Activated naive CD4-positive, alpha-beta T cell treated with anti-CD3 and anti-CD28 coated beads, Interleukin-2, amount 50 U/mL, for 72 hours (primary cell): ENCODE measurements around the gene CYP39A1. TPM values are rescaled to one million over a fixed set of nuclear protein-coding genes. Genes with fewer than 3 reads are reported as not detected.

ENCODE experiments used
- ATAC-seq, 2 donors: fragments of 150-1000 bp; cut with Tn5 transposase; 2 replicates each; pipeline ENCODE4 v1.10.0; 2021; ENCODE audit warnings: mild to moderate bottlenecking in 2 of 2, moderate library complexity in 2 of 2
- DNase-seq, 2 donors: peaks; one replicate each; pipeline ENCODE4 v3.0.0; 2021 to 2022; ENCODE audit warnings: low spot score in 2 of 2
- H3K27ac Mint-ChIP-seq, 2 donors: one replicate each; pipeline ENCODE4 v1.8.0; 2022; ENCODE audit warnings: mild to moderate bottlenecking in 2 of 2, mixed read lengths in 2 of 2
- H3K36me3 Mint-ChIP-seq, 2 donors: one replicate each; pipeline ENCODE4 v1.8.0; 2022; ENCODE audit warnings: mixed read lengths in 2 of 2
- H3K9me3 Mint-ChIP-seq, 2 donors: one replicate each; pipeline ENCODE4 v1.8.0; 2022; ENCODE audit warnings: mixed read lengths in 2 of 2
- total RNA-seq, 2 donors: library from RNA; stranded (reverse); gene quantifications; one replicate each; pipeline ENCODE4 v1.2.3, GENCODE V29; 2022

Gene CYP39A1
- total RNA-seq, 2 donors from 2014 or later: not detected

GRCh38 chr6:46565531-46565930 lies 87.1 kb downstream of the CYP39A1 start:
- Mint-ChIP-seq H3K9me3 (peaks cover 3 to 10% of the 10 kb centered on the region in 2 donors), H3K27ac (no peak overlapping the region), H3K36me3 (no peaks in the 10 kb centered on the region)
- ATAC-seq (no peak), DNase-seq (no peak)

- ATAC-seq (no peak), DNase-seq (no peak)
- H3K9me3 Mint-ChIP-seq: peaks cover 3 to 10% of the 10 kb centered on the region in 2 donors
- no peaks in the 10 kb centered on the region for H3K36me3 Mint-ChIP-seq
- no peak overlapping the region for H3K27ac Mint-ChIP-seq
Observed at GRCh38 chr6:46563924-46564323, 88.7 kb downstream of the CYP39A1 start.

DNA sequence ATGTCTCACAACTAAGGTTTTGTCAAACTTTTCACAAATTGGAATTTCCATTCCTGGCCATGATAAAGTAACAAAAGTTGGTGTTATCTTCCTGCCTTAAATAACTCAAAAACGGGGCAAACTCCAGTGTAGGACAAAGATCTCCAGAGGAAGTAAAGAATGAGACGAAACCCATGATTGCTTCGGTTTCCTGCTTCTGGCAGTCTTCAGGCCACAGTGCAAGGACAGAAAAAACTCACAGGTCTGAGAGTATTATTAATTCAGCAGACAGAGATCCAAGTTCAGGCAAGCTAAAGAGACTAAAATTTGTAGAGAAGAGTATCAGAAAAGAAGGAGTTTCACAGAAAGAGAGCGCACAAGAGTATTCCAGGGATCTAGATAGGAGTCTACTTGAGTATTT lies 96.6 kb downstream of the CYP39A1 start:
- Mint-ChIP-seq H3K36me3 (no peaks in the 10 kb centered on the region), H3K9me3 (no peaks in the 10 kb centered on the region), H3K27ac (no peak overlapping the region)
- ATAC-seq (no peak), DNase-seq (no peak)

DNA sequence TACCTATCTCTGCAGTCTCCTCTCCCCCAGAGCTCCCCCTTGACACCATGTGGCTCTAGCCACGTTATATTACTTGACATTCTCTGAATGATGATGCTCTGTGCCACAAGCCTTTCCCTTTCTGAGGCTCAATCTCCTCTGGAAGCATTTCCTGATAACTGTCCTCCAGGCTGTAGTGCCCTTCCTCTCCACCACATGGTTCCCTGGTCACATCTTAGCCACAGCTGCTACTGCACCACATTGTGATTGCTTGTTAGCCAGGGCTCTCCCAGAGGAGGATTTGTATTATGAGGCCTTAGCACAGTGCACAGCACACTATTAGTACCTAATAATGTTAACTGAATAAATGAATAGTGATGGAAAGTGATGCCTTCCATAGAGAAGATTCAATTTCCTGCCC lies 97.5 kb downstream of the CYP39A1 start:
- ATAC-seq: no peak
- DNase-seq: no peak
- H3K9me3 Mint-ChIP-seq: no peaks in the 10 kb centered on the region
- no peaks in the 10 kb centered on the region for H3K36me3 Mint-ChIP-seq
- H3K27ac Mint-ChIP-seq: no peak overlapping the region

DNA sequence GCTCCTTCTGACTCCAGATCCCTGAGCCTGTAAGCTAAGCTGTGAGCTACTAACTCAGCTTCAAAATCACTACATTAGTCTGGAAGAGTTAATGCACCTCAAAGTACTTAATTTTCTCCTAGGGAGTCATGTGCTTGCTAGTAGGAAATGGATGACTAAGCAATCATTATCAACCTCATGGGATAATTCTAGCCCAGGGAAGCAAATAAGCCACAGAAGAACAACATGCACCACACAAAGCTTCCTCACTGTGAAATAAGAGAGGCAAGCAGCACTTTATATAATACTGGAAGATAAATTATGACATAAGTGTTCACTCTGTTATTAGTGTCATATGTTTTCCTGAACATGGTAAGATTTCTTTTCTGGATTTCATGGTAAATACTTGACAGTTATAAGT lies 103.5 kb downstream of the CYP39A1 start:
- Mint-ChIP-seq H3K36me3 (peaks cover 0 to 6% of the 10 kb centered on the region in 2 donors), H3K27ac (no peak overlapping the region), H3K9me3 (peaks cover 1 to 2% of the 10 kb centered on the region in 2 donors)
- no peak for DNase-seq
- ATAC-seq: no peak

DNA sequence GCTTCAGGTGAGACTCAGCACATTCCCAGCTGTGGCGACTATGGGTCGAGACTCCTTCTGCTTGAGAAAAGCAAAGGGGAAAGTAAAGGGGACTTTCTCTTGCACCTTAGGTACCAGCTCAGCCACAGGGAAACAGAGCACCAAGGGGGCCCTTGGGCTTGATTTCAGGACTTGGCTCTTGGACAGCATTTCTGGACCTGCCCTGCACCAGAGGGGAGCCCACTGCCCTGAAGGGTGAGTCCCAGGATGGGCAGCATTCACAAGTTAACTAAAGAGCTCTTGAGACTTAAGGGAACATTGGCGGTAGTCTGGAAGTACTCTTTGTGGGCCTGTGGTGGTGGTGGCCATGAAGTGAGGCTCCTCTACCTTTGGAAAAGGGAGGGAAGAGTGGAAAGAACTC lies 111.1 kb downstream of the CYP39A1 start:
- Mint-ChIP-seq H3K9me3 (peaks cover 11 to 14% of the 10 kb centered on the region in 2 donors), H3K36me3 (peaks cover 10 to 15% of the 10 kb centered on the region in 2 donors)

GRCh38 chr6:46539866-46540265 lies 112.8 kb downstream of the CYP39A1 start:
- H3K27ac Mint-ChIP-seq: no peak overlapping the region
- DNase-seq: no peak
- ATAC-seq: no peak
- H3K9me3 Mint-ChIP-seq: peaks cover 11 to 14% of the 10 kb centered on the region in 2 donors
- peaks cover 10 to 15% of the 10 kb centered on the region in 2 donors for H3K36me3 Mint-ChIP-seq

More for the DNA sequence above, 111.1 kb downstream of the CYP39A1 start:
- ATAC-seq: no peak
- H3K27ac Mint-ChIP-seq: no peak overlapping the region
- no peak for DNase-seq

DNA sequence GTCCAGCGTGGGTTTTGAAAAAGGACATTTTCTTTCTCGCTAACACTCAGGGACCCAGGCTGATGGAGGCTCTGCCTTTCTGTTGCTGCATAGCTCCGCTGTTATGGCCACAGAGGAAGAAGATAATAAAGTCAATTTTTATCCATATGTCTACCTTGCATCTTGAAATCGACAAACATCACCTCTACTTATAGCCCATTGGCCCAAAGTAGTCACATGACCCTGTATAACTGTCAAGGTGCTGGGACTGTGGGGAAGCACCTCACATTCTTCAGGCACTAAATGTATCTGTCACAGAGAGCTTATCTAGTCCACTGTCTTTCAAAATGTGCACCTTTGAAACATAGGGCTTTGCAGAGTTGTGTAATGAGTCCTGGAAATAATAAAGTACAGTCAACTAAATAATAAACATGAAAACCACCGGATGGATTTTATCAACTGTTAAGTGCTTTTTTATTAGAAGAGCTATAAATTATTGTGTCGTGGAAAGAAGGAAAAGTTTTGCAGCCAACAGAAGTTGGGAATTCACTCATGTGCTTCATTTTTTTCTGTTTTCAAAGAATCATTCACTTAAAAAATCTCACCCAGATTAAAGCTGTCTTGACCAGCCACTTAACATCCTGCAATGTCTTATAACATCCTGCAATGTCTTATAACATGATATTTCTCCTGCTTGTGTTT lies 113.7 kb downstream of the CYP39A1 start:
- H3K27ac Mint-ChIP-seq: no peak overlapping the region
- ATAC-seq (no peak), DNase-seq (no peak)
- H3K9me3 Mint-ChIP-seq: peaks cover 7 to 10% of the 10 kb centered on the region in 2 donors
- H3K36me3 Mint-ChIP-seq: peaks cover 2 to 14% of the 10 kb centered on the region in 2 donors

DNA sequence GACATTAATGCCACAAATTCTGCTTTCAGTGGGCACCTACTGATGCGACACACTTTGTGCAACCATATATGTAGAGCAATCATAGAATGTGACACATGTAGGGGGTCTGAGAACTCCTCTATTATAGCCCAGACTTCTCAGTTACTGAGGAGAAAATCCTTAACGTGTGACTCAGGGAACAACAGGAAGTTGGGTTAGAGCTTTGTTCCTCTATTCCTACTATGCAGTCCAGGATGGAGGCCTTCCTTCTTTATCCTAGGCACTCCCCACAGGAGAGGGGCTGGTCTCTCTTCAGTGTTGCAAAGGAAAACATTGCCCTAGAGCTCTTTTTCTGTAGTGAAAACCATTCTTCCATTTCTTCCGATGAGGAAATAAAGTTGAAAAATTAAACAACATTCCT lies 121.7 kb downstream of the CYP39A1 start:
- ATAC-seq (no peak), DNase-seq (no peak)
- Mint-ChIP-seq H3K9me3 (no peaks in the 10 kb centered on the region), H3K27ac (no peak overlapping the region), H3K36me3 (no peaks in the 10 kb centered on the region)

- no peak for ATAC-seq
Observed at GRCh38 chr6:46528961-46529750, 123.5 kb downstream of the CYP39A1 start.

DNA sequence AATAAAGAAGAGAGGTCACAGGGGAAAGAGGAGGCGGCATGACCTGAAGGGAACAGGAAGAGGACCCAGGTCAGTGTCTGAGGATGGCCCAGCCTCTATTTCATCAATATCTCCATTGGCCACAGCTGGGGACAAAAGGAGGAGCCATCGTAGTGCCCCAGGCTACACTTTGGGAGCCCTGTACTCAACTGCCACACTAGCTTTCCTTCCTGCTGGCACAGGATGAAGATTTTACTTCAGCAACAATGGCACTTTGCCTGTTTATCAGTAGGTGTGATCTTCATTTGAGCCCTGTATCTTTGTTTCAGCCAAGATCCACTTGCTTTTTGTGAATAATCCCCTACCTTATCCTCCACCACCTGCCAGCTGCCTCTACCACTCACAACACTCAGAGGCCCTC lies 126.0 kb downstream of the CYP39A1 start:
- Mint-ChIP-seq H3K36me3 (no peaks in the 10 kb centered on the region), H3K9me3 (no peaks in the 10 kb centered on the region), H3K27ac (no peak overlapping the region)
- ATAC-seq: no peak
- DNase-seq: no peak

More at GRCh38 chr6:46528961-46529750, 123.5 kb downstream of the CYP39A1 start:
- H3K9me3 Mint-ChIP-seq: no peaks in the 10 kb centered on the region
- no peak for DNase-seq
- H3K27ac Mint-ChIP-seq: no peak overlapping the region
- H3K36me3 Mint-ChIP-seq: no peaks in the 10 kb centered on the region

DNA sequence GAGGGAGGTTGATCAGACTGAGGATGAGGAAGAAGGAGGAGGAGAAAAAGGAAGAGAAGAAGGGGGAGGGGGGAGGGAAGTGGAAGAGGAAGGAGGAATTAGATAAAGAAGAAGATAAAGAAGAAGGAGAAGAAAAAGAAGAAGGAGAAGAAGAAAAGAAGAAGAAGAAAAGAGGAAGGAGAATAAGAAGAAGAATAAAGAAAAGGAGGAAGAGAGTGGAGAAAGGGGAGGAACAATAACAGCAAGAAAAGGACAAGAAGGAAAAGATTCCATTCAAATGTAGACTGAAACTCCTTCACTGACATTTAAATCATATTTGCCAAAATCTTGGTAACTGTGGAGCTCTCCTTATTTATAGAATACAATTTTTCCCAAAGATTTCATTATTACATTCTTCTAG lies 127.0 kb downstream of the CYP39A1 start:
- DNase-seq (no peak), ATAC-seq (no peak)
- Mint-ChIP-seq H3K36me3 (no peaks in the 10 kb centered on the region), H3K27ac (no peak overlapping the region), H3K9me3 (no peaks in the 10 kb centered on the region)

DNA sequence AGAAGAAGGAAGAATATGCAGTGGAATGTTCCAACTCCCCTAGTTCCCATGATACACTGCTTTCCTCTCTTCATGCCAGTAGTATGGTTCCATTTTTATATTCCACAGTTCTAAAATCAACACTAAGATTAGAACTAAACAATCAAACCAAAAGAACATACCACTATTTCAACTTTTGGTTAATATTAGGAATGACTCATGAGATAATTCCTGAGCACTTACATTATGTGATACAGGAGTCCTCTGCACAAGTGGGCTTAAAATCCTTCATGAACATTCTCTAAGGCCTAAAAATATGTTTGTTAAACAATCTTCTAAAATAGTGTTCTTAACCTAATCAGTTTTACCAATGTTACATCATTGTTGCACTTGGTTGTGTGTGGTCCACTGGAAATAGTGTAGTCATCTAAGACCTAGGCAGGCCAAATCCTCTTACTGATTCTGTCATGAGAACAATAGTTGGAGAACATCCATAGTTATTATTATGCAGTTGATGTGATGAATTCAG lies 131.1 kb downstream of the CYP39A1 start:
- ATAC-seq: no peak
- DNase-seq: no peak
- Mint-ChIP-seq H3K27ac (no peak overlapping the region), H3K36me3 (no peaks in the 10 kb centered on the region), H3K9me3 (no peaks in the 10 kb centered on the region)

DNA sequence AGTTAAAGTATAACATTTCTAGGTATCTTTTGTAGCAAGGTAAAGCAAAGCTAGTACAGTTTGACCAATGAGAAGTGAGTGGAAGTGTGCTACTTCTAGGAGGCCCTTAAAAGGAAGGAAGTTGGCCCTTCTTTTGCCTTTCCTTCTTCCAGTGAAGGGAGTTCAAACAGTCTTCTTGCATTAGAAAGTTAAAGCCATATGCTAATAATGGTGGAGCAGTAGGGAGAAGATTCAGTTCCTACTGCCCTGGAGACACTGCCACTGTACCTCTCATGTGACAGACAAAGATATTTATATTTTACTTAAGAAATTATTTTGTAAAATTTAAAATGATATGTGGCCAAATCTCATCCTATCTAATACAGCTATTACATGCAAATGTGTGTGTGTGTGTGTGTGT lies 135.4 kb downstream of the CYP39A1 start:
- Mint-ChIP-seq H3K9me3 (no peaks in the 10 kb centered on the region), H3K36me3 (no peaks in the 10 kb centered on the region), H3K27ac (no peak overlapping the region)
- no peak for ATAC-seq
- no peak for DNase-seq

GRCh38 chr6:46513533-46513932 lies 139.1 kb downstream of the CYP39A1 start:
- Mint-ChIP-seq H3K9me3 (no peaks in the 10 kb centered on the region), H3K36me3 (no peaks in the 10 kb centered on the region), H3K27ac (no peak overlapping the region)
- ATAC-seq (peak in 1 of 2 donors; percentile 20), DNase-seq (no peak)

DNA sequence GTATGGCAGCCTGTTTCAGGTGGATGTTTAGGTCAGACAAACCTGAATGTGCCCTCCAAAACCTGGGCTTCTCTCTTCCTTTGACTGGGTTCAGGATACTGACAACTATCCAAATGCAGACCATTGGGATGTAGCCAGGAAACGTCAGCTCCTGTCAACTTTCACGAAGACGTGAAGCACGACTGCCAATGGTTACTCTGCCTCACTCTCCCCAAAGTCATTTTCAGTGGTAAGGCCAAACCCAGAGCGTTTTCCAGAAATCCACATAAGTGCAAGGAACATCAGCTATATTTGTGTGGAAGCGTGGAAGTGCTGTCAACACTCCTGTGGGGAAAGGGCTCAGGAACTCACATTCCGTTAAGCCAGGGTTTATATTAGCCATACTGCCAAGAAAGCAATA lies 141.3 kb downstream of the CYP39A1 start:
- no peaks in the 10 kb centered on the region for H3K36me3 Mint-ChIP-seq
- ATAC-seq: no peak
- H3K9me3 Mint-ChIP-seq: no peaks in the 10 kb centered on the region
- no peak overlapping the region for H3K27ac Mint-ChIP-seq
- no peak for DNase-seq

- Mint-ChIP-seq H3K27ac (no peak overlapping the region), H3K9me3 (no peaks in the 10 kb centered on the region), H3K36me3 (no peaks in the 10 kb centered on the region)
- DNase-seq: no peak
- no peak for ATAC-seq
Observed at GRCh38 chr6:46510651-46511050, 142.0 kb downstream of the CYP39A1 start.
